Sigmoid colon (tissue), 7 donors: ENCODE data around the gene DIS3L. TPM values are rescaled to one million over a fixed set of nuclear protein-coding genes. Genes with fewer than 3 reads are reported as not detected.
"Not testable (repeated sequence)": the region's sequence is repeated elsewhere in the genome, so short reads cannot be mapped to it uniquely, and the experiment has no call there.

Experiments used
- DNase-seq: peaks from one replicate; pipeline ENCODE4 v3.0.0-alpha.2; 2019
- H3K27ac ChIP-seq, 4 donors: fragments of 200-600 bp; sonication (generic); one replicate each; pipeline ENCODE4 v1.5.1; 2016 to 2019; ENCODE audit warnings: mild to moderate bottlenecking in 1 of 4
- H3K27me3 ChIP-seq, 3 donors: fragments of 200-600 bp; sonication (generic); one replicate each; pipeline ENCODE4 v1.5.1; 2019; ENCODE audit warnings: mild to moderate bottlenecking in 1 of 3
- H3K36me3 ChIP-seq, 4 donors: fragments of 200-600 bp; sonication (generic); one replicate each; pipeline ENCODE4 v1.5.1; 2016 to 2019
- H3K4me1 ChIP-seq, 4 donors: fragments of 200-600 bp; sonication (generic); one replicate each; pipeline ENCODE4 v1.5.1; 2017 to 2019
- H3K4me3 ChIP-seq, 4 donors: fragments of 200-600 bp; sonication (generic); one replicate each; pipeline ENCODE4 v1.5.1; 2017 to 2019; ENCODE audit warnings: mild to moderate bottlenecking in 2 of 4, moderate library complexity in 1 of 4
- H3K9me3 ChIP-seq, 4 donors: fragments of 200-600 bp in 3 of 4; sonication (generic) in 3 of 4; one replicate each; pipeline versions ENCODE4 v1.5.1 to v1.6.1; 2013 to 2019
- CTCF ChIP-seq, 4 experiments: fragments of 450-650 bp in 3 of 4; fragments of 200-600 bp in 1 of 4; IDR thresholded peaks; one replicate each; pipeline ENCODE4 v1.5.1; 2016 to 2019; ENCODE audit warnings: antibody characterized with exemption in 4 of 4, mild to moderate bottlenecking in 3 of 4, moderate library complexity in 2 of 4
- EP300 ChIP-seq, 4 donors: sonication (generic); formaldehyde crosslinking; IDR thresholded peaks; one replicate each; pipeline ENCODE4 v1.6.1; 2017; ENCODE audit warnings: antibody characterized with exemption in 4 of 4
- POLR2A ChIP-seq, 2 donors: fragments of 450-650 bp; IDR thresholded peaks; one replicate each; pipeline ENCODE4 v1.6.1; 2016; ENCODE audit warnings: antibody characterized with exemption in 2 of 2, mild to moderate bottlenecking in 2 of 2, moderate library complexity in 2 of 2
- POLR2AphosphoS5 ChIP-seq, 4 donors: sonication (generic); formaldehyde crosslinking; IDR thresholded peaks; one replicate each; pipeline ENCODE4 v1.6.1; 2017; ENCODE audit warnings: antibody characterized with exemption in 4 of 4
- WGBS, 2 donors: extraction: QIAGEN DNeasy Blood & Tissue Kit; methylation state at CpG; one replicate each; pipeline ENCODE4 v1.1.7; 2013; 5-methylcytosine and 5-hydroxymethylcytosine counted together
- intact Hi-C: fragments of 100-400 bp; cut with DNase I; formaldehyde crosslinking; loops from one replicate; pipeline ENCODE4 v1.15.1; 2023
- polyA plus RNA-seq, 3 donors: library from polyadenylated mRNA; stranded (reverse); fragments of 200-250 nt; gene quantifications; one replicate each; pipeline ENCODE4 v1.2.3, GENCODE V29; 2013
- total RNA-seq, 4 donors: library from RNA; depleted of rRNA; stranded (reverse); fragments of >200 nt; gene quantifications; one replicate each; pipeline ENCODE4 v1.1.0, GENCODE V29; 2016
- donor health status: healthy with polysubstance abuse.
- donor health status: Bipolar disorder and iron deficiency.
- donor health status: healthy.

DIS3L gene
- total and polyA plus RNA-seq, 7 donors, result 5.3 to 52.3 (median 29.5) TPM

- DNase-seq, result peak; percentile 98
- TF ChIP-seq CTCF (IDR thresholded peaks at IDR 0.05), result no peak
- peak; percentile 36 to 77 (median 69) for TF ChIP-seq POLR2AphosphoS5 (IDR thresholded peaks at IDR 0.05)
- 2 to 7% methylated on average over 51 of the region's 51 CpGs for WGBS, 2 donors
- Histone ChIP-seq H3K4me1 (peaks cover 0 to 11% (median 8%) of the 10 kb centered on the region in 4 donors), H3K36me3 (peaks cover 0 to 13% (median 0%) of the 10 kb centered on the region in 4 donors), H3K27me3 (no peaks in the 10 kb centered on the region), H3K4me3 (peak within 1 kb of the TSS; percentile 51 to 85 (median 72)), H3K9me3 (no peaks in the 10 kb centered on the region), H3K27ac (peak within 1 kb of the TSS; percentile 80 to 88 (median 86))
- intact Hi-C loops, result loop anchor here (1.0 to 2.0 kb wide), 2 partner anchors 31 to 148 kb away; partner anchors contain the start of genes RPL4 and ZWILCH
Observed at GRCh38 chr15:66356359-66357236, 63.2 kb downstream of the DIS3L start, which contains the start of gene TIPIN. Gene TIPIN (minus strand): TSS chr15:66356685. CDS start chr15:66352947, 3,738 bp downstream.

GRCh38 chr15:66359740-66360139 lies 66.4 kb downstream of the DIS3L start:
- H3K27ac ChIP-seq, result no peak overlapping the region
- no peaks in the 10 kb centered on the region for H3K36me3 ChIP-seq
- H3K9me3 ChIP-seq, result no peaks in the 10 kb centered on the region
- no peak for DNase-seq
- TF ChIP-seq POLR2AphosphoS5 (IDR thresholded peaks at IDR 0.05) (no peak), POLR2A (IDR thresholded peaks at IDR 0.05) (no peak), EP300 (IDR thresholded peaks at IDR 0.05) (no peak), CTCF (IDR thresholded peaks at IDR 0.05) (no peak)
- 41 to 71% methylated on average over 7 of the region's 7 CpGs for WGBS, 2 donors
- H3K4me1 ChIP-seq, result peaks cover 0 to 11% (median 8%) of the 10 kb centered on the region in 4 donors
- no peak overlapping the region for H3K4me3 ChIP-seq
- intact Hi-C loops, result no loop called here
- H3K27me3 ChIP-seq, result no peaks in the 10 kb centered on the region

- H3K27ac ChIP-seq, H3K9me3 ChIP-seq, DNase-seq, H3K27me3 ChIP-seq, H3K4me1 ChIP-seq, intact Hi-C loops, H3K36me3 ChIP-seq, H3K4me3 ChIP-seq: not testable (repeated sequence)
- WGBS, 2 donors, result 84 to 87% methylated on average over 15 of the region's 15 CpGs
Observed at GRCh38 chr15:66361745-66362460, 68.5 kb downstream of the DIS3L start.

- Histone ChIP-seq H3K27ac (no peak overlapping the region), H3K4me3 (no peak overlapping the region), H3K9me3 (no peaks in the 10 kb centered on the region), H3K27me3 (no peaks in the 10 kb centered on the region), H3K36me3 (no peaks in the 10 kb centered on the region), H3K4me1 (no peaks in the 10 kb centered on the region)
- TF ChIP-seq EP300 (IDR thresholded peaks at IDR 0.05) (no peak), POLR2A (IDR thresholded peaks at IDR 0.05) (no peak), CTCF (IDR thresholded peaks at IDR 0.05) (no peak), POLR2AphosphoS5 (IDR thresholded peaks at IDR 0.05) (no peak)
- intact Hi-C loops, result no loop called here
- no peak for DNase-seq
- WGBS, 2 donors, result 96 to 99% methylated on average over 1 of the region's 1 CpG
Observed at GRCh38 chr15:66362776-66363175, 69.4 kb downstream of the DIS3L start.

GRCh38 chr15:66364944-66365528 lies 71.7 kb downstream of the DIS3L start:
- Histone ChIP-seq H3K4me1 (no peaks in the 10 kb centered on the region), H3K27me3 (no peaks in the 10 kb centered on the region), H3K9me3 (no peaks in the 10 kb centered on the region), H3K4me3 (no peak overlapping the region), H3K27ac (no peak overlapping the region), H3K36me3 (no peaks in the 10 kb centered on the region)
- TF ChIP-seq POLR2A (IDR thresholded peaks at IDR 0.05) (no peak), POLR2AphosphoS5 (IDR thresholded peaks at IDR 0.05) (no peak), EP300 (IDR thresholded peaks at IDR 0.05) (no peak), CTCF (IDR thresholded peaks at IDR 0.05) (no peak)
- WGBS, 2 donors, result 84 to 88% methylated on average over 3 of the region's 3 CpGs
- DNase-seq, result no peak
- intact Hi-C loops, result no loop called here
